ENCODE measurements around the gene DTHD1. TPM values are rescaled to one million over a fixed set of nuclear protein-coding genes. Genes with fewer than 3 reads are reported as not detected.

DTHD1 gene
- polyA plus RNA-seq, 1 of the 3 experiments (the other 2 are of a cell fraction) = not detected

- TF ChIP-seq USF2 (IDR thresholded peaks at IDR 0.05; ENCODE audit: borderline replicate concordance, low read depth, low read length) (no peak), RXRA (IDR thresholded peaks at IDR 0.05; ENCODE audit: borderline replicate concordance, low read depth) (no peak), YY1 (IDR thresholded peaks at IDR 0.05; ENCODE audit: low read depth) (no peak), SIN3A (IDR thresholded peaks at IDR 0.05; ENCODE audit: borderline replicate concordance, low read depth, low read length) (no peak)
Observed at GRCh38 chr4:36303426-36304137, 22.2 kb downstream of the DTHD1 start (continued).

- ChIA-PET CTCF (no interaction called here), POLR2A (no interaction called here)
- Histone ChIP-seq H3F3A (replicated peaks; ENCODE audit: insufficient read depth) (no peaks in the 10 kb centered on the region), H3K27ac (ENCODE audit: low read depth in 2 of 2, low read length in 1 of 2) (no peak overlapping the region), H3K4me1 (ENCODE audit: control insufficient read depth in 1 of 2, insufficient read depth in 2 of 2, low read depth in 1 of 2, low read length in 1 of 2) (no peaks in the 10 kb centered on the region), H3K9ac (no peak overlapping the region), H3K4me3 (ENCODE audit: low read depth in 2 of 2, low read length in 1 of 2) (no peak overlapping the region), H3K36me3 (replicated peaks in 1 of 2; ENCODE audit: control insufficient read depth in 1 of 2, insufficient read depth in 2 of 2, low read length in 1 of 2) (no peaks in the 10 kb centered on the region), H3K9me3 (no peaks in the 10 kb centered on the region), H3K27me3 (ENCODE audit: insufficient read depth) (no peaks in the 10 kb centered on the region), H3K9me2 (no peaks in the 10 kb centered on the region), H2AFZ (ENCODE audit: low read depth) (no peak overlapping the region), H3K79me2 (ENCODE audit: insufficient read depth) (no peaks in the 10 kb centered on the region), H3K4me2 (no peak overlapping the region), H4K20me1 (ENCODE audit: insufficient read depth) (no peaks in the 10 kb centered on the region)
- WGBS (ENCODE audit: low lambda C conversion rate) = 0% methylated on average over 1 of the region's 1 CpG
- TF ChIP-seq FOSL2 (IDR thresholded peaks at IDR 0.05; ENCODE audit: borderline replicate concordance, low read depth) (no peak), EZH2phosphoT487 (IDR thresholded peaks at IDR 0.05; ENCODE audit: borderline replicate concordance, low read depth) (no peak), IRF3 (IDR thresholded peaks at IDR 0.05; ENCODE audit: low read depth, low read length) (no peak), USF1 (IDR thresholded peaks at IDR 0.05; ENCODE audit: borderline replicate concordance, low read depth) (no peak), TAF1 (IDR thresholded peaks at IDR 0.05; ENCODE audit: borderline replicate concordance, low read depth, low read length) (no peak), REST (IDR thresholded peaks at IDR 0.05; ENCODE audit: low read depth, low read length) (no peak)
- DNase-seq = no peak
Observed at GRCh38 chr4:36304138-36304681, 22.8 kb downstream of the DTHD1 start.

All from SK-N-SH (cell line).